Dendritic cell treated with granulocyte-macrophage colony-stimulating factor and Interleukin-4, amounts not matched to agents 40 ng/mL and 50 ng/mL, for 4 days (primary cell): Measurements from ENCODE around the gene SON.
"Not testable (repeated sequence)": the region's sequence is repeated elsewhere in the genome, so short reads cannot be mapped to it uniquely, and the experiment has no call there.

Source experiments
- H3K27ac Mint-ChIP-seq: one replicate; pipeline ENCODE4 v1.8.0; 2022; ENCODE audit warnings: mild to moderate bottlenecking, mixed read lengths
- H3K27me3 Mint-ChIP-seq: one replicate; pipeline ENCODE4 v1.8.0; 2022; ENCODE audit warnings: mild to moderate bottlenecking, mixed read lengths
- H3K36me3 Mint-ChIP-seq: one replicate; pipeline ENCODE4 v1.8.0; 2022; ENCODE audit warnings: low read depth, mixed read lengths
- H3K4me1 Mint-ChIP-seq: one replicate; pipeline ENCODE4 v1.8.0; 2022; ENCODE audit warnings: low read depth, mixed read lengths
- H3K4me3 Mint-ChIP-seq: one replicate; pipeline ENCODE4 v1.8.0; 2022; ENCODE audit warnings: mild to moderate bottlenecking, moderate library complexity, mixed read lengths
- H3K9me3 Mint-ChIP-seq: one replicate; pipeline ENCODE4 v1.8.0; 2022; ENCODE audit warnings: mixed read lengths
- intact Hi-C: fragments of 100-400 bp; cut with micrococcal nuclease; formaldehyde crosslinking; loops from one replicate; pipeline ENCODE4 v1.15.0; 2022

SON gene, protein sequence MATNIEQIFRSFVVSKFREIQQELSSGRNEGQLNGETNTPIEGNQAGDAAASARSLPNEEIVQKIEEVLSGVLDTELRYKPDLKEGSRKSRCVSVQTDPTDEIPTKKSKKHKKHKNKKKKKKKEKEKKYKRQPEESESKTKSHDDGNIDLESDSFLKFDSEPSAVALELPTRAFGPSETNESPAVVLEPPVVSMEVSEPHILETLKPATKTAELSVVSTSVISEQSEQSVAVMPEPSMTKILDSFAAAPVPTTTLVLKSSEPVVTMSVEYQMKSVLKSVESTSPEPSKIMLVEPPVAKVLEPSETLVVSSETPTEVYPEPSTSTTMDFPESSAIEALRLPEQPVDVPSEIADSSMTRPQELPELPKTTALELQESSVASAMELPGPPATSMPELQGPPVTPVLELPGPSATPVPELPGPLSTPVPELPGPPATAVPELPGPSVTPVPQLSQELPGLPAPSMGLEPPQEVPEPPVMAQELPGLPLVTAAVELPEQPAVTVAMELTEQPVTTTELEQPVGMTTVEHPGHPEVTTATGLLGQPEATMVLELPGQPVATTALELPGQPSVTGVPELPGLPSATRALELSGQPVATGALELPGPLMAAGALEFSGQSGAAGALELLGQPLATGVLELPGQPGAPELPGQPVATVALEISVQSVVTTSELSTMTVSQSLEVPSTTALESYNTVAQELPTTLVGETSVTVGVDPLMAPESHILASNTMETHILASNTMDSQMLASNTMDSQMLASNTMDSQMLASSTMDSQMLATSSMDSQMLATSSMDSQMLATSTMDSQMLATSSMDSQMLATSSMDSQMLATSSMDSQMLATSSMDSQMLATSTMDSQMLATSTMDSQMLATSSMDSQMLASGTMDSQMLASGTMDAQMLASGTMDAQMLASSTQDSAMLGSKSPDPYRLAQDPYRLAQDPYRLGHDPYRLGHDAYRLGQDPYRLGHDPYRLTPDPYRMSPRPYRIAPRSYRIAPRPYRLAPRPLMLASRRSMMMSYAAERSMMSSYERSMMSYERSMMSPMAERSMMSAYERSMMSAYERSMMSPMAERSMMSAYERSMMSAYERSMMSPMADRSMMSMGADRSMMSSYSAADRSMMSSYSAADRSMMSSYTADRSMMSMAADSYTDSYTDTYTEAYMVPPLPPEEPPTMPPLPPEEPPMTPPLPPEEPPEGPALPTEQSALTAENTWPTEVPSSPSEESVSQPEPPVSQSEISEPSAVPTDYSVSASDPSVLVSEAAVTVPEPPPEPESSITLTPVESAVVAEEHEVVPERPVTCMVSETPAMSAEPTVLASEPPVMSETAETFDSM (N-terminal part only)

GRCh38 chr21:33542640-33543504 is at the start of gene SON:
Gene SON (plus strand): TSS chr21:33543038. CDS start chr21:33543093, 55 bp downstream.
- Mint-ChIP-seq H3K9me3 (no peaks in the 10 kb centered on the region), H3K27ac (peak within 1 kb of the TSS; percentile 99), H3K36me3 (peaks cover 62% of the 10 kb centered on the region), H3K4me1 (peaks cover 24% of the 10 kb centered on the region), H3K27me3 (no peaks in the 10 kb centered on the region), H3K4me3 (peak within 1 kb of the TSS; percentile 90)
- intact Hi-C loops = loop anchor here (2.0 to 5.0 kb wide), 2 partner anchors 46 to 51 kb away; partner anchors contain the start of genes DNAJC28 and DONSON

DNA sequence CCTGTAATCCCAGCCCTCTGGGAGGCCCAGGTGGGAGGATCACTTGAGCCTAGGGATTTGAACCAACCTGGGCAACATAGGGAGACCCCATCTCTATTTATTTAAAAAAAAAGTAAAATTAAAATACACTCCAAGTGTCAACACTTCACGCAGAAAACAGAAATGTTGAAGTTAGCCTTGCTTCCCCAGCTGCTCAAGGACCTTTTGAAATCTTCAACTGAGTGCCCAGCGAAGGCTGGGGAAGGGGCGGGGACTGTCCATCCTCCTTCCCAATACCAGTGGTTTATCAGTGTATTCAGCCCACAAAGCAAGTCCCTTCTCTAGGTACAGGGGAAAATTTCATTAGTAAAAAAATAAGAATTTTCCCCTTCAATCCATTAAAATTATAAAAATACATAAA is 49.1 kb upstream of the SON start:
- intact Hi-C loops = loop anchor here (5.0 kb wide), 1 partner anchor 49 kb away; the partner anchor contains the start of genes GART and SON
- Mint-ChIP-seq H3K4me1 (no peaks in the 10 kb centered on the region), H3K27ac (no peak overlapping the region), H3K9me3 (no peaks in the 10 kb centered on the region), H3K27me3 (peaks cover 2% of the 10 kb centered on the region), H3K4me3 (no peak overlapping the region), H3K36me3 (peaks cover 14% of the 10 kb centered on the region)

- no peaks in the 10 kb centered on the region for H3K4me1 Mint-ChIP-seq
- peaks cover 8% of the 10 kb centered on the region for H3K36me3 Mint-ChIP-seq
- H3K27me3 Mint-ChIP-seq = peaks cover 2% of the 10 kb centered on the region
- no peak overlapping the region for H3K4me3 Mint-ChIP-seq
- H3K27ac Mint-ChIP-seq = no peak overlapping the region
- no peaks in the 10 kb centered on the region for H3K9me3 Mint-ChIP-seq
- intact Hi-C loops = no loop called here
Measured at GRCh38 chr21:33495743-33496142, 47.1 kb upstream of the SON start.

GRCh38 chr21:33496345-33496744 is 46.5 kb upstream of the SON start:
- Mint-ChIP-seq H3K27ac (no peak overlapping the region), H3K9me3 (no peaks in the 10 kb centered on the region), H3K4me3 (no peak overlapping the region), H3K4me1 (no peaks in the 10 kb centered on the region), H3K36me3 (peaks cover 7% of the 10 kb centered on the region), H3K27me3 (peaks cover 2% of the 10 kb centered on the region)
- intact Hi-C loops = no loop called here

GRCh38 chr21:33505833-33506232 is 37.0 kb upstream of the SON start:
- intact Hi-C loops = no loop called here
- Mint-ChIP-seq H3K27ac (no peak overlapping the region), H3K9me3 (no peaks in the 10 kb centered on the region), H3K36me3 (peaks cover 91% of the 10 kb centered on the region), H3K4me1 (no peaks in the 10 kb centered on the region), H3K27me3 (no peaks in the 10 kb centered on the region), H3K4me3 (no peak overlapping the region)

GRCh38 chr21:33507003-33507402 is 35.8 kb upstream of the SON start:
- H3K4me1 Mint-ChIP-seq, H3K9me3 Mint-ChIP-seq, intact Hi-C loops, H3K4me3 Mint-ChIP-seq, H3K27ac Mint-ChIP-seq, H3K27me3 Mint-ChIP-seq: not testable (repeated sequence)
- peaks cover 95% of the 10 kb centered on the region for H3K36me3 Mint-ChIP-seq

- Mint-ChIP-seq H3K4me1 (no peaks in the 10 kb centered on the region), H3K36me3 (peaks cover 95% of the 10 kb centered on the region), H3K9me3 (no peaks in the 10 kb centered on the region), H3K27ac (no peak overlapping the region), H3K4me3 (no peak overlapping the region), H3K27me3 (no peaks in the 10 kb centered on the region)
- intact Hi-C loops = no loop called here
Measured at GRCh38 chr21:33510826-33511225, 32.0 kb upstream of the SON start.

- Mint-ChIP-seq H3K27me3 (no peaks in the 10 kb centered on the region), H3K36me3 (peaks cover 95% of the 10 kb centered on the region), H3K27ac (no peak overlapping the region), H3K4me3 (no peak overlapping the region), H3K4me1 (no peaks in the 10 kb centered on the region), H3K9me3 (no peaks in the 10 kb centered on the region)
- intact Hi-C loops = no loop called here
Measured at GRCh38 chr21:33511639-33512038, 31.2 kb upstream of the SON start.

DNA sequence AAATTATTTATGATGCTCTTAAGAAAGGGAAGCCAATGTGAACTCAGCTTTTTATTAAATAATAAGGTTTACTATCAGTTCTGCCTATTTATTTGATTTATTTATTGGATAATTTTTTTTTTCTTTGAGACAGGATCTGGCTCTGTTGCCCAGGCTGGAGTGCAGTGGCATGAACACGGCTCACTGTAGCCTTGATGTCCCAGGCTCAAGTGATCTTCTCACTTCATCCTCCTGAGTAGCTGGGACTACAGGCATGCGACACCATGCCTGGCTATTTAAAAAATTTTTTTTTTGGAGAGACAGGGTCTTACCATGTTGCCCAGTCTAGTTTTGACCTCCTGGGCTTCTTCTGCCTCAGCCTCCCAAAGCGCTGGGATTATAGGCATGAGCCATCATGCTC is 30.4 kb upstream of the SON start:
- Mint-ChIP-seq H3K27ac (no peak overlapping the region), H3K27me3 (no peaks in the 10 kb centered on the region), H3K9me3 (no peaks in the 10 kb centered on the region), H3K36me3 (peaks cover 95% of the 10 kb centered on the region), H3K4me3 (no peak overlapping the region), H3K4me1 (no peaks in the 10 kb centered on the region)
- intact Hi-C loops = no loop called here

GRCh38 chr21:33514229-33514628 is 28.6 kb upstream of the SON start:
- Mint-ChIP-seq H3K4me3 (no peak overlapping the region), H3K4me1 (no peaks in the 10 kb centered on the region), H3K36me3 (peaks cover 91% of the 10 kb centered on the region), H3K27me3 (no peaks in the 10 kb centered on the region), H3K27ac (no peak overlapping the region), H3K9me3 (no peaks in the 10 kb centered on the region)
- intact Hi-C loops = no loop called here

DNA sequence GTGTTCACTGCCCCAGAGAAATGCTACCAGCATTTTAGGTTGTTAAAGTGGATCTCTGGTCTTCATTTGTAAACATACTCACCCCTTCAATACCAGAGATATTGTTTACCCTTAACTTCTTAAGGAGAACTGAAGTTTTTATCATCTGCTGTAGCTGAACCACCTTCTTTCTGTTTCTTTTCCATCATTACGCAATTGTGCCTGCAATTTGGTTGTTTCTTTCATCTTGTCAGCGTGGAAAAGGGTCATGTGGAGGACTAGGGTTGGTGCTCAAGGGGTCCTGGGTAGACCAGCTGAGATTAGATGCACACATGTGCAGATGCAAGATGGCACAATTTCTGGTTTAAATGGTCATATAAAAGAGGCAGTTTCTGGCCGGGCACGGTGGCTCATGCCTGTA is 23.9 kb upstream of the SON start:
- Mint-ChIP-seq H3K27ac (no peak overlapping the region), H3K36me3 (peaks cover 76% of the 10 kb centered on the region), H3K4me1 (no peaks in the 10 kb centered on the region)

GRCh38 chr21:33522297-33522952 is 20.4 kb upstream of the SON start:
- Mint-ChIP-seq H3K27me3 (no peaks in the 10 kb centered on the region), H3K4me1 (peaks cover 7% of the 10 kb centered on the region), H3K27ac (no peak overlapping the region), H3K4me3 (no peak overlapping the region), H3K36me3 (peaks cover 68% of the 10 kb centered on the region), H3K9me3 (no peaks in the 10 kb centered on the region)
- intact Hi-C loops = no loop called here

More for the DNA sequence above, 23.9 kb upstream of the SON start:
- Mint-ChIP-seq H3K9me3 (no peaks in the 10 kb centered on the region), H3K4me3 (no peak overlapping the region), H3K27me3 (no peaks in the 10 kb centered on the region)
- intact Hi-C loops = no loop called here
